Stimulated activated CD4-positive, alpha-beta T cell treated with anti-CD3 and anti-CD28 coated beads, Interleukin-12 subunit alpha, Interleukin-12 subunit beta, amount 100 ng/mL, for 4 hours (primary cell): ENCODE results near the gene DOCK11.
"Not testable (repeated sequence)": the region's sequence is repeated elsewhere in the genome, so short reads cannot be mapped to it uniquely, and the experiment has no call there.

ENCODE experiments used
- DNase-seq: peaks from one replicate; pipeline ENCODE4 v3.0.0-alpha.2; 2020

DOCK11 gene

DNA sequence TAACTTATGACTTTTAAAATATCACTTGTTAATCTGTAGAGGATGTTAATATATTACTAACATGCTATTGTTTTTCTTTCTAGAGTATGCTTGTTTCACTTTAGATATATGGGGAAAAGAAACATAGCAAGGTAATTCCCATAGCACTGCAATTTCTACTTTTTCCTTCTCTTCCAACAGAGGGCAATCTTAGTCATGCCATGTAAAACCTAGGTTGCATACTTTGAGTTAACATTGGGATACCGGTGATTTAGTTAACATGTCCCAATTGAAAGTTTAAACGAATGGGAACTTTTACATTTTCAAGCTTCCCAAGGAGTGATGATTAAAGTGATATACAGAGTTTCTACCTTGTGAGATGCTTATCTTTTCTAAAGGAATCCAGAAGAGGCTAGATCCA is 142.4 kb downstream of the DOCK11 start:
- no peak for DNase-seq

DNA sequence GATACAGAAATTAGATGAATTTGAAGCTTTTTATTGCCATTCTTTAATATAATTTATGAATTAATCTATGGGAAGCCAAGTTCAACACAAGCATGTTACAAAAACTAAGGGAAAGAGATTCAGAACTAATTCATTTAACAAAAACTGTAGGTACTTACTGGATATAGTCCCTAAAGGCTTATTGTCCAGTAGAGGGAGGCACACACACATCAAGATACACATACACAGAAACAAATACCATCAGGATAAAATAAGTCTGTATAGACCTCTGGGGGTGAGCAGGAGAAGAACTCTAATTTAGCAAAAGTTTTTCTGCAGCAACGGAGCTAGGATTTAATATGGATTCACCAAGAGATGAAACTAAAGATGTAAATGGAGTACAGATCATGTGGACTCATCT is 148.8 kb downstream of the DOCK11 start:
- DNase-seq = no peak

DNA sequence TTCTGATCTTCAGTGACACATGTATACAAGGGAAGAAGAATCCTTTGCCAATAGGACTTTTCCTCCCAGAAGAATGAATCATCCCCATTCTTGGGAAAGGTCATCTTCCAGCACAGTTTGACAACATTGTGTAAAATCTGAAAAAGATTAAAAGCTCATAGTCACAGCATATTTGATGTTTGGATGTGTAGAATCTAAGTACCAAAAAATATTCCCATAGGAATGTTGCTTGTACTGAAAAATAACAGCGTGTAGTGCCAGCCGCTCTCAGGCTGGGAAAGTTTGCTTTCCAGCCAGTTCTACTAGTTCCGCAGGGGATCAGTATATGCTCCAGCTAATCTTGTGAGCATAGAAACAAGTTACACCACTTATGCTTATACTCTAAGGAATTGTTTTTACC is 157.1 kb downstream of the DOCK11 start:
- DNase-seq = no peak

DNA sequence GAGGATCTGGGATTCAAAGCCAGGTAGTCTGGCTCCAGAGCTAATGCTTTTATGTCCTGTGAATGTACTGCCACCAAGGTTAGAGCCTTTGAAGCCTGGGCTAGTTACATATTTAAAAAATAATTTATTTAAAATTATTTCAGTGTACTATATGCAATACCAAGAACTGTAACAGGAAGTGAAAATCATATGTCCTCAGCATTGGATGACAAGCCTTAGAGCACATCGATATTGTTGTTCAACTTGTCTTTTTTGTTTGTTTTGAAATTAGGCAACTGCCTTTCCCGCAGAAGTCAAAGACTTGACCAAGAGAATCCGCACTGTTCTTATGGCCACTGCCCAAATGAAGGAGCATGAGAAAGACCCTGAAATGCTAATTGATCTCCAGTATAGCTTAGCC is 158.7 kb downstream of the DOCK11 start:
- DNase-seq = no peak

DNA sequence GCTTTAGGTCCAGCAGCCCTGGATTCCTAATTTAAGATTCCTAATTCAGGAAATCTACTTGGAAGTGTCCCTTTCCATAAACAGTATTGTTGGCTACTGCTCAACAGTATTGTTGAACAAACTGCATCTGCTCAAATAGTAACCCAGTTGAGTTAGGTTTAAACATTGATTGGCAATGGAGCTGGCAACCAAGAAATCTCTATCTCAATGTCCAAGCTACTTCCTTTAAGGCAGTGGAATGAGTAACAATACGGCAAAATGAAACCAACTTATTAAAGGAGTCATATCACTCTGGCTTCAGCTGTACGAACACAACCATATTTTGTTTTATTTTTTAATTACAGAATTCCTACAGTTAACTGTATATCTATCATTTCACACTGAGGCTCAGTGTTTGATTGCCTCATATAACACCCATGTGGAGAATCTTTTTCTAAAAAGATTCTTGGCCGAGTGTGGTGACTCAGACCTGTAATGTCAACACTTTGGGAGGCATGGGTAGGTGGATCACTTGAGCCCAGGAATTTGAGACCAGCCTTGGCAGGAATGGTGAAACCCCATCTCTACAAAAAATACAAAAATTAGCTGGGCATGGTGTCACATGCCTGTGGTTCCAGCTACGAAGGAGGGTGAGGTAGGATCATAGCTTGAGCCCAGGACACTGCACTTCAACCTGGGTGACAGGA is 160.1 kb downstream of the DOCK11 start:
- no peak for DNase-seq

DNA sequence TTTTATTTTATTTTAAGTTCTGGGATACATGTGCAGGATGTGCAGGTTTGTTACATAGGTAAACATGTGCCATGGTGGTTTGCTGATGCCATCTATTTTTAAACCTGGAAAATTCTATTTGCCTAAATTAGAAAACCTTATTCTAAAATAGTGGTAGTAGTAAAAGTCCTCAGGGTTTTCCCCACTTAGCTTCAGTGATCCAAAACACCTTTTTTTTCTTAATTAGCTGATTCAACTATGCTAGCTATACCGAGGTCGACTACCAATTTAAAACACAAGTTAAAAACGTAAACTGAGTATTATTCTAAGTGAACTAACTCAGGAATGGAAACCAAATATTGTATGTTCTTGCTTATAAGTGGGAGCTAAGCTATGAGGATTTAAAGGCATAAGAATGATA is 161.8 kb downstream of the DOCK11 start:
- no peak for DNase-seq

DNA sequence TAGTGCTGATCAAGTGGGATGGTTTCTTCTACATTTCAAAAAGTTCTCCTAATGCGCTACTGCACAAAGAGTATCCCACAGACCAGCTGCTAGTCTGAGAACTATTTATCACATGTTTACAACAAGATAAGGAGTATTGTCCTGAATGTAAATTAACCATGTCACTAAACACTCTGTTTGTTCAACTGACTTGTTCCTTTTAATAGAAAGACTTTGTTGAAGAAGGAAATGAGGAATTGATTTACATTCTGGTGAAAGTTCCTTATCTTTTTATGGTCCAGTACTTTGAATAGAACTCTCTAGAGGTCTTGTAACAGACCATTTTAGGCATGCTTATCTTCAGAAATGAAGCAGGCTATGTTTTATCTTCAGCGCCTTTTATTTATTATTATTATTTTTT is 164.5 kb downstream of the DOCK11 start:
- no peak for DNase-seq

DNA sequence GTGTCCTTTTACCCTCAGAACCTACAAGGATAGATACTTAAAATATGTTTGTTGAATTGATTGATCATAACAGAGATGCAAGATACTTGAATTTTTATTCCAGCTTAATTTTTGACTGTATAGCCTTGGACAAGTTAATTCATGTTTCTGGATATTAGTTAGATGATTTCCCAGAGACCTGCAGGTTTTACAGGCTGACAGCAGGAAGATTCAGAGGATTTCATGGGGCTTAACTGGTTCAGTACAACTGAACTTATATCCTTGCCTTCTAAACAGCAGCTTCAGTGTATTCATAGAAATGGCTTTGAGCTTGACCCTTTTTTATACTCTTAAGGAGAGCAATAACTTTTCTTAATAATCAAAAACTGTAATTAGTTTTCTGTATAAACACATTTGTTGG is 169.6 kb downstream of the DOCK11 start:
- no peak for DNase-seq

DNA sequence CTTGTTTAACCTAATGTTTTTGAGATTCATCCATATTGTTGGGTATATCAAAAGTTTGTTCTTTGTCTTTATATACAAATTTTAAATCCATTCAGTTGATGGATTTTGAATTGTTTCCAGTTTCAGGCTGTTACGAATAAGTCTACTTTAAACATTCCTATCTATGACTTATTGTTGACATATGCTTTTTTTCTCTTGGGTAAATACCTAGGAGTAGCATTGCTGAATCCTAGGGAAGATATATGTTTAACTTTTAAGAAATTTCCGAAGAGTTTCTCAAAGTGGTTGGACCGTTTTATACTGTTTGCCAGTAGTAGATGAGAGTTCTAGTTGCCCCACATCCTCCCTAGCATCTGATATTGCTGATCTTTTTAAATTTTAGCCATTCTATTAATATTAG is 170.9 kb downstream of the DOCK11 start:
- no peak for DNase-seq

DNA sequence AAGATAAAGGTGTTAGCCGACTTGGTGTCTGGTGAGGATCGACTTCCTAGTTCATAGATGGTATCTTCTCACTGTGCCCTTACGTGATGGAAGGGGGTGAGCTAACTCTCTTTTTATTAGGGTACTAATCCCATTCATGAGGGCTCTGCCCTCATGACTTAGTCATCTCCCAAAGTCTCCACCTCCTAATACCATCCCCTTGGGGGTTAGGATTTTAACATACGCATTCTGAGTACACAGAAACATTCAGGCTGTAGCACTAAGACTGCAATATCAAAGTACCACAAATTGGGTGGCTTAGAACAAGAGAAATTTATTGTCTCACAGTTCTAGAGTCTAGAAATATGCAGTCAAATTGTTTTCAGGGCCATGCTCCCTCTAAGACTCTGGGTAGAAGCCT is 173.8 kb downstream of the DOCK11 start:
- no peak for DNase-seq

DNA sequence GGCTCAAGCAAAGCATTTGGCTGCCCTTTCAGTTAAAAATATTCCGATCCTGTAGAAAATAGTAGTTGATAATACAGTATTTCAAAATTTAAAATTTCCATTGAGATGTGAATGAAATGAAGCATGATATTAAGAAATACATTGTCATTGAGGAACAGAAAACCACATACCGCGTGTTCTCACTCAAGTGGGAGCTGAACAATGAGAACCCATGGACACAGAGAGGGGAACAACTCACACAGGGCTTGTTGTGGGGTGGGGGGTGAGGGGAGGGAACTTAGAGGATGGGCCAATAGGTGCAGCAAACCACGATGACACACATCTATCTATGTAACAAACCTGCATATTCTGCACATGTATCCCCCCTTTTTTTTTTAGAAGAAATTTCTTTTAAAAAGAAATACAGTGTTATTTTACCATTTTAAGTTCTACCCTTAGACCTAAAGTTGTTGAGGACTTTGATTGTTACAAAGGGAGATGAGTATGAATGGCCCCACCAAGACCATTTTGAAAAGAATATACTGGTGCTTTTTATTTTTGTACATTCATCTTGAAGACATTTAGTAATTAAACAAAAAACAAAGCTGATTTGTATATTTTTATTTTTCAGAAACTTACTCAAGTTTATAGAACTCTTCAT is 179.8 kb downstream of the DOCK11 start:
- no peak for DNase-seq

DNA sequence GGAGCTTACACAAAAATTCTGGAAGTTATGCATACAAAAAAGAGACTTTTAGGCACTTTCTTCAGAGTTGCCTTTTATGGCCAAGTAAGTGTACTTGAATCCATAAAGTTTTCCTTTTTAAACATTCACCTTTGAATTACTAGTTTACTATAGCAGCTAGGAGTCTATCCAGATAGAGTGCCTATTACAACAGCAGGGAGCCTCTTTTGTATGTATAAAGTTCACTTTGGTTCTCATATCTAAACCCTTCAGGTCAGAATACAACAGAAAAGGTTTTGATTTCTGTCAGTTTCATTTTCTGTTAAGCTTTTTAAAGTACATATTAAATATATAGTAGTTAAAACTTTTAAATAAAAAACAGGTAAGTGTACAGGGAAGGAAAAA is 180.3 kb downstream of the DOCK11 start:
- DNase-seq = no peak

DNA sequence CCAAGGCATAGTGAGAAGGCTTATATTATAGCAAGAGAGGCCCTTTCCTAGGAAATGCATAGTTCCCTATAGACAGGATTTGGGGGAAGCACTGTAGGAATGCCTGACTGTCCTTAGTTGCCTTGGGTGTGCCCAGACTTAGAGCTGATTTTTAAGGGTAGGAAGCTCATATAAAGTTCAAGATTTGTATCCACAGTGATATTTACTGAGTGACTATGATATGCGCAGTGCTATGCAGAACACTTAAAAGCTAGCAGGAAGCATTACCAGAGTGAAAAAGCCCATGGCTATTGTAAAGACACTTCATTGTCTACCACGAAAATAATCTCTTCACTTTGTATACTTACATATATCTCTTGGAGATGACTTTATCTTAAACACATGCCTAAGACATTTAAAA is 181.7 kb downstream of the DOCK11 start:
- DNase-seq = no peak

DNA sequence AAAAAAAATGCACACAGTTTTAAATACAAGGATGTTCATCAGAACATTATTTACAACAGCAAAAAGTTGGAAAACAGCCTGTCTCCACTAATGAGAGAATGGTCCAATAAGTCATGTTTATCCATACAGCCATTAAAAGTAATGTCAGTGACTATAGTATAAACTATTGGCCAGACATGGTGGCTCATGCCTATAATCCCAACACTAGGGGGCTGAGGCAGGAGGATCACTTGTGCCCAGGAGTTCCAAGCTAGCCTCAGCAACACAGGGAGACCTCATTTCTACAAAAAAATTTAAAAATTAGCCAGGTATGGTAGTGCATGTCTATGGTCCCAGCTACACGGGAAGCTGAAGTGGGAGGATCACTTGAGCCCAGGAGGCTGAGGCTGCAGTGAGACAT is 183.7 kb downstream of the DOCK11 start:
- no peak for DNase-seq

DNA sequence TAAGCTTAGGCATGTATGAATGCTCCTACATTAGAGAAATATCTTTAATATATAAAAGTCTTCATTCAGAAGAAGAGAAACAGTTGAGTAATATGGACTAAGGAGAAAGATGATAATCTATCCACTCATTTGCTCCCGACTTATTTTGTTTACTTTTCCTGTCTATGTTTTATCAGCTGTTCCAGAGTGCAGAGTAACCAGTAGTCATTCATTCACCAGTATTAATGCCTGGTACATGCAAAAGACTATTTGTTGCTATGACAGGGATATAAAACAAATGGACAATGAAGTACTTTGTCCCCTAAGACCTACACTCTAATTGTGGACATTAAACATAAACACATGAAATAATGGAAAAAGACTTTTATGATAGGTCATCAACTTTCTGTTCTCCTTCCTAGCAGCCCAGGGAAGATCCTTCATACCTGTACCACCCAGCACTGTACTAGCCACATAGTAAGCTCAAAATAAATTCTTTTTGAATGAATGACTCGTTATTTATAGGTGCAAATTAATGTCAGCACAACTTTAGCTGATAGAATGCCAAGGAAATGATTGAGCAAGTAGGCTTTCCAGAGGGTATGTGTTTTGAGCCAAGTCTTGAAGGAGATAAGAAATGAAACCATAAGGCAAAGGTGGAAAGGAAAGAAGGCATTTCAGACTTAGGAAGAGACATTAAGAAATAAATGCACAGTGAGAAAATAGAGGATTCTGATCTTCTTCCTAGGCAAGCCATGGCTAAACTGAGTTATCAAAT is 186.8 kb downstream of the DOCK11 start:
- DNase-seq = no peak

DNA sequence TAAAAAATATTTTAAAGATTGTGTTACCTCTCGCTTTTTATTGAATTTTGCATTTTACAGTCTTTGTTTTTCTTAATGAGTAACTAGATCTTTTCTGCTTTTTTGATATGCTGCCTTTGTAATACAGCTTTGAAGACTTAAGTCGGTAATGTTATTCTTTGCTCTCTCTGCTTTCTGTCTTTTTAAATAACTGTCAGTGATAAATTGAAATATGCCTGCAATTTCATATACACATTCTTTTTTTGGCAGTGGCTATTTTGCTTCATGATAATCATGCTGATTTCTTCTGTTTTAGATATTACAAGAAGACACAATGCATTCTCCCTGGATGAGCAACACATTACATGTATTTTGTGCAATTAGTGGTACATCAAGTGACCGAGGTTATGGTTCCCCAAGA is 189.8 kb downstream of the DOCK11 start:
- DNase-seq = no peak

DNA sequence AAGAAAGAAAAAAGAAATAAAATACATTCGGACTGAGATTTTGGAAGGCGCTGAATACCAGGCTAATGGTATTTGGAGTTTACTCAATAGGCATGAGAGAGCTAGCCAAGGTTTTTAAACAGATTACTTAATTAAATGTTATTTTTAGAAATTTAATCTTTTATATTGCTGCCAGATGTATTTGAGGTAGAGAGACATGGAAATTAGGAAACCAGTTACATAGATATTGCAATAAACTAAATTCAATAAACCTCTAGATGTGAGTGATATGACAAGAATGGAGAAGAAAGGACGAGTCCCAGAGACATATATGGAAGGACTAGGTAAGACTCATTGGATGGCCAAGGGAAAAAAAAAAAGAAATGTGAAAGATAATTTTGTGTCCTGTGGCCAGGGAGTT is 193.3 kb downstream of the DOCK11 start:
- DNase-seq = no peak

DNA sequence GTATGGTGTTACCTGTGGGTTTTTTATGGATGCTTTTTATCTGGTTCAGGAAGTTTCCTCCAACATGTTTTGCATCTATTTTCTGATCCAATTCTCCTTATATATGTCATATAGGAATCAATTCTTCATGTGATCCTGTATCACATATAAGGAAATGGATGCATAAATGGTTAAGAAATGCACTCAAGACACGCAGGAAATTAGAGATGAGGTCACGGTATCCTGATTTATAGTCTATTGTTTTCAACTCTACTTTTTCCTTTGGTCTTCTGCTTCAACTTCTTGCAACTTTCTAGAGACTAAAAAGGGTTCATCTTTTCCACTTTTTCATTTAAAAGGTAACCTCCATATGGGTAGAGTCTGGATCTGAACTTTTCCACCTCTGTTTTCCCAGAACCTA is 198.2 kb downstream of the DOCK11 start:
- DNase-seq = no peak

DNA sequence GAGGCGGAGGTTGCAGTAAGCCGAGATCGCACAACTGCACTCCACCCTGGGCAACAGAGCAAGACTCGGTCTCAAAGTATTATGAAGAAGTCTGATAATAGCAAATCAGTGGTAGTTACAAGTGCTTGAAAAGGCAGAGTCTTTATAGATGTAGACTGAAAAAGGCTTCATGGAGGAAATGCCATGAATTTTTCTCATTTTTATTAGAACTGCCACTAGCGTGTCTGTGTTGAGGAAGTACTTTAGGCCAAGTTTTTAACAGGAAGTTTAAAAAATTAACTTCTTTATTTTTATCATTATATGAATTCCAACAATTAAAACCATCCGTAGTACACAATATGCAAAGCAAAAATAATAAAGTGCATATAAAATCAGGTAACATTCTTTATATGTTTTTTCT is 199.0 kb downstream of the DOCK11 start:
- no peak for DNase-seq

DNA sequence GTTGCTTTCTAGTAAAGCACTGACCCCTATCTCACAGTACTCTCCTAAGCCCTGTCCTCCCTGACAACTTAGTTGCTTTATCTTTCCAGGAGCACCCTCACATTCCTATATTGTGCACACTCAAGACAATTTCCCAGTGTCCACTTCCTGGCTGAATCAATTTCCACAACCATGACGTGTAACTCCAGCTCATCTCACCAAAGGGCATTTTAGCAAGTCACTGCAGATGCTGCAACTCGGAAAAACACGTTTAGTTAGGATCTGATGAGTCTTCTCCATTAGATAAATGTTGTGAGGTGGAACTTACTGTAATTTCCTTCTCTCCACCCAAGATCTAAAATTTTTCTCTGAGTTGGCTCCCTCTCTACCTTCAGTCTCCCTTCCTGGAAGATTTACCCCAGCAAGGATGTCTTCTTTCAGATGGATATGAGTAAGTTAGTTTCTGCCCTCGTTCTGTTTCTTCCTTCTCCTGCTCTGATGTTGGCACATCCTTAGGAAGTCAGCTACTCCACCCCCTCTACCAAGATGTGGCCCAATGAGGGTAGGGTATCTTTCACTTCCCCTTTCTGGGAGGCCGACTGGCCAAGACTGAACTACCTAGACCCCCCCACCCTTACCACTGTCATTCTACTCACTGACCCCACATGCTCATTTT is 203.0 kb downstream of the DOCK11 start:
- no peak for DNase-seq

DNA sequence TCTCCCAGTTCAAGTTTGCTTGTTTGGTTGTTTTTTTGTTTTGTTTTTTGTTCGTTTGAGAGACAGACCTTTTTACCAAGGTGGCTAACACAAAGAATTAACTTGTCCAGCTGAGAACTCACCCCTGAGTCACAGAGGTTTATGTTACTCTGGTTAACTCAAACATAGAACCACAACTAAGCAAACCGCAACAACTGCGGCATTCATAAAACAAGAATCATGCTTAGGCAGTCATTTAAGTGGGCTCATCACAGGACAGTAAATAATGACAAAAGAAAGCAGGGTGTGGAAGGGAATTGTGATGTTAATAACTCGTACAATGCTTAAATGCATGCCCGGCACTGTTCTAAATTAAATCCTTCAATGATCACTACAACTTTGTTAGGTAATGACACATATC is 207.1 kb downstream of the DOCK11 start:
- DNase-seq = no peak

DNA sequence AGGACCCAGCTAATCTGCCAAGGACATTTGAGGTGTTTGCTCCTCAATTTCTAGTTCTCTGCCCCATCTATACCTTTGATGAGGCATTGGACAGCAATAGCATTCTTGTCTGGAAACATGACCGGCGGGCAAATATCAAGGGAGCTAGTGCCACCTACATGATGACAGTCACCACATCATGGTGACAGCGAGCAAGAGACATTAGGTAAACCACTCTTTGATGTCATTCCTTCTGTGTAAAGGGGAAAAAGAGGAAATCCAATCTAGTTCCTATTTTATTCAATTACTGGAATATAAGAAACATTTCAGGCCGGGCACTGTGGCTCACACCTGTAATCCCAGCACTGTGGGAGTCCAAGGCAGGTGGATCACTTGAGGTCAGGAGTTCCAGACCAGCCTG is 211.1 kb downstream of the DOCK11 start:
- DNase-seq = no peak

DNA sequence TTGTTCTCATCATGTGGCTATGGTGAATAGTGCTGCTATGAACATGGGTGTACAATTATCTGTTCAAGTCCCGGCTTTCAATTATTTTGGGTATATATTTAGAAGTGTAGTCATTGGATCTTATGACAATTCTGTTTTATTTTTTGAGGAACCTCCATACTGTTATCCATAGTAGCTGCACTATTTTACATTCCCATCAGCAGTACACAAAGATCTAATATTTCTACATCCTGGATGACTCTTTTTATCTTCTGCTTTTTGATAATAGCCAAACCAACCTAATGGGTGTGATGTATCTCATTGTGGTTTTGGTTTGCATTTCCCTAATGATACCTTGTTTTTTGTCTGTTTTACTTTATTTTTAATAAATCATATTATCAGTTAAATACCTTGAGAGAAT is 218.9 kb downstream of the DOCK11 start:
- DNase-seq = no peak

DNA sequence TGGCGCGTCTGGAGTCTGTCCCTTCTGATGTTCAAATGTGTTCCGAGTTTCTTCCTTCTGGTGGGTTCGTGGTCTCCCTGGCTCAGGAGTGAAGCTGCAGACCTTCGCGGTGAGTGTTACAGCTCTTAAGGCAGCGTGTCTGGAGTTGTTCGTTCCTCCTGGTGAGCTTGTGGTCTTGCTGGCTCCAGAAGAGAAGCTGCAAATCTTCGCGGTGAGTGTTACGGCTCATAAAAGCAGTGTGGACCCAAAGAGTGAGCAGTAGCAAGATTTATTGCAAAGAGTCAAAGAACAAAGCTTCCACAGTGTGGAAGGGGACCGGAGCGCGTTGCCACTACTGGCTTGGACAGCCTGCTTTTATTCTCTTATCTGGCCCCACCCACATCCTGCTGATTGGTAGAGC is 220.3 kb downstream of the DOCK11 start:
- not testable (repeated sequence) for DNase-seq
